Measurements from ENCODE around the gene SLC7A7. TPM values are rescaled to one million over a fixed set of nuclear protein-coding genes. Genes with fewer than 3 reads are reported as not detected.
A peak's percentile ranks its signal among the peaks of the same experiment; 100 is the strongest.
"Not testable (repeated sequence)": the region's sequence is repeated elsewhere in the genome, so short reads cannot be mapped to it uniquely, and the experiment has no call there.

SLC7A7 gene
- total RNA-seq, 1 donor = 3.9 TPM

GRCh38 chr14:22767323-22767589 lies 48.0 kb downstream of the SLC7A7 start:
- DNase-seq (ENCODE audit: low read depth) = no peak
- peak overlapping the region; percentile 100 for H3K4me3 ChIP-seq (ENCODE audit: low read depth, low read length)
- no peak for TF ChIP-seq CTCF (IDR thresholded peaks at IDR 0.05; ENCODE audit: insufficient read depth, low read depth, low read length)

- H3K4me3 ChIP-seq (ENCODE audit: low read depth, low read length) = peak within 1 kb of the TSS; percentile 100
- TF ChIP-seq CTCF (IDR thresholded peaks at IDR 0.05; ENCODE audit: insufficient read depth, low read depth, low read length) = no peak
- DNase-seq (ENCODE audit: low read depth) = peak; percentile 99
These were observed 48.5 kb downstream of the SLC7A7 start, which contains the start of gene OXA1L for GRCh38 chr14:22766457-22767322. TSS of gene OXA1L (plus strand) at chr14:22766688. CDS start at chr14:22766702, 14 bp downstream.

GRCh38 chr14:22764382-22764781 lies 50.9 kb downstream of the SLC7A7 start:
- no peak overlapping the region for H3K4me3 ChIP-seq (ENCODE audit: low read depth, low read length)
- no peak for DNase-seq (ENCODE audit: low read depth)
- no peak for TF ChIP-seq CTCF (IDR thresholded peaks at IDR 0.05; ENCODE audit: insufficient read depth, low read depth, low read length)

- no peak for TF ChIP-seq CTCF (IDR thresholded peaks at IDR 0.05; ENCODE audit: insufficient read depth, low read depth, low read length)
- DNase-seq (ENCODE audit: low read depth) = no peak
These were observed 53.5 kb downstream of the SLC7A7 start for GRCh38 chr14:22761734-22762133.

GRCh38 chr14:22757972-22758650 lies 57.1 kb downstream of the SLC7A7 start:
- not testable (repeated sequence) for DNase-seq (ENCODE audit: low read depth); H3K4me3 ChIP-seq (ENCODE audit: low read depth, low read length)

More at GRCh38 chr14:22761734-22762133, 53.5 kb downstream of the SLC7A7 start:
- H3K4me3 ChIP-seq (ENCODE audit: low read depth, low read length) = no peak overlapping the region

GRCh38 chr14:22753586-22753985 lies 61.6 kb downstream of the SLC7A7 start:
- H3K4me3 ChIP-seq (ENCODE audit: low read depth, low read length) = no peak overlapping the region
- no peak for DNase-seq (ENCODE audit: low read depth)
- TF ChIP-seq CTCF (IDR thresholded peaks at IDR 0.05; ENCODE audit: insufficient read depth, low read depth, low read length) = no peak

GRCh38 chr14:22752422-22752821 lies 62.8 kb downstream of the SLC7A7 start:
- DNase-seq (ENCODE audit: low read depth) = no peak
- no peak overlapping the region for H3K4me3 ChIP-seq (ENCODE audit: low read depth, low read length)
- TF ChIP-seq CTCF (IDR thresholded peaks at IDR 0.05; ENCODE audit: insufficient read depth, low read depth, low read length) = no peak
